AG04449 (cell line): Measurements from ENCODE around the gene MME.
"Not testable (repeated sequence)": the region's sequence is repeated elsewhere in the genome, so short reads cannot be mapped to it uniquely, and the experiment has no call there.

Source experiments
- CTCF ChIA-PET: fragments of 350-600 bp; formaldehyde crosslinking; extraction: SDS; loops from one replicate; lab custom pipeline; 2021; ENCODE audit warnings: antibody characterized with exemption; lab: Yijun Ruan, JAX
- POLR2A ChIA-PET: fragments of 400-600, 350-600 bp; formaldehyde crosslinking; extraction: SDS; loops from one replicate; lab custom pipeline; 2020; ENCODE audit warnings: antibody characterized with exemption, inconsistent platforms; lab: Yijun Ruan, JAX
- DNase-seq: peaks from one replicate; pipeline ENCODE4 v3.0.0-alpha.2; 2010; ENCODE audit warnings: low read depth, low spot score
- H3K4me3 ChIP-seq: 2 replicates; pipeline ENCODE4 v1.5.1; 2011; ENCODE audit warnings: low read depth, mild to moderate bottlenecking, control low read depth, low read length
- TF ChIP-seq, protein P1 (sequence below): IDR thresholded peaks from one replicate; pipeline ENCODE4 v1.5.1; 2011; ENCODE audit warnings: mild to moderate bottlenecking, moderate library complexity, low read length, control low read depth, inconsistent platforms; ENCODE audit not compliant: insufficient read depth; ENCODE audit errors: missing control alignments

Gene MME

DNA sequence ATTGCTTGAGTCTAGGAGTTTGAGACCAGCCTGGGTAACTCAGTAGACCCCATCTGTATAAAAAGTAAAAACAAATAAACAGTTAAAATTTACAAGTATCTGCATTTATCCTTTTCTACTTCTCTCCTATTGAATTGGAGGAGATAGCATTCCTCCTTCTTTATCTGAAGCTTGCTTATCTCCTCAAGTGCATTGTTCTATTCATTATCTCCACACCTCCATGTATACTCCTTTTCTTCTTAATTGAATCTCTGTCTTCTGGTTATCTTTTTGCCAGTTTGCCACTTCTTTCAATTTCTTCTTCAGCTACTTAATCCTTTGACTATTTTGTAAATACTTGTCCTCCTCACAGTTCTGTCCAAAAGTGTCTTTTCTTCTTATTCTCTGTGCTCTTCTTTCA lies 124.7 kb downstream of the MME start:
- ChIA-PET CTCF (no interaction called here), POLR2A (no interaction called here)
- TF ChIP-seq, protein P1, sequence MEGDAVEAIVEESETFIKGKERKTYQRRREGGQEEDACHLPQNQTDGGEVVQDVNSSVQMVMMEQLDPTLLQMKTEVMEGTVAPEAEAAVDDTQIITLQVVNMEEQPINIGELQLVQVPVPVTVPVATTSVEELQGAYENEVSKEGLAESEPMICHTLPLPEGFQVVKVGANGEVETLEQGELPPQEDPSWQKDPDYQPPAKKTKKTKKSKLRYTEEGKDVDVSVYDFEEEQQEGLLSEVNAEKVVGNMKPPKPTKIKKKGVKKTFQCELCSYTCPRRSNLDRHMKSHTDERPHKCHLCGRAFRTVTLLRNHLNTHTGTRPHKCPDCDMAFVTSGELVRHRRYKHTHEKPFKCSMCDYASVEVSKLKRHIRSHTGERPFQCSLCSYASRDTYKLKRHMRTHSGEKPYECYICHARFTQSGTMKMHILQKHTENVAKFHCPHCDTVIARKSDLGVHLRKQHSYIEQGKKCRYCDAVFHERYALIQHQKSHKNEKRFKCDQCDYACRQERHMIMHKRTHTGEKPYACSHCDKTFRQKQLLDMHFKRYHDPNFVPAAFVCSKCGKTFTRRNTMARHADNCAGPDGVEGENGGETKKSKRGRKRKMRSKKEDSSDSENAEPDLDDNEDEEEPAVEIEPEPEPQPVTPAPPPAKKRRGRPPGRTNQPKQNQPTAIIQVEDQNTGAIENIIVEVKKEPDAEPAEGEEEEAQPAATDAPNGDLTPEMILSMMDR = no peak
- no peak for DNase-seq
- no peak overlapping the region for H3K4me3 ChIP-seq

DNA sequence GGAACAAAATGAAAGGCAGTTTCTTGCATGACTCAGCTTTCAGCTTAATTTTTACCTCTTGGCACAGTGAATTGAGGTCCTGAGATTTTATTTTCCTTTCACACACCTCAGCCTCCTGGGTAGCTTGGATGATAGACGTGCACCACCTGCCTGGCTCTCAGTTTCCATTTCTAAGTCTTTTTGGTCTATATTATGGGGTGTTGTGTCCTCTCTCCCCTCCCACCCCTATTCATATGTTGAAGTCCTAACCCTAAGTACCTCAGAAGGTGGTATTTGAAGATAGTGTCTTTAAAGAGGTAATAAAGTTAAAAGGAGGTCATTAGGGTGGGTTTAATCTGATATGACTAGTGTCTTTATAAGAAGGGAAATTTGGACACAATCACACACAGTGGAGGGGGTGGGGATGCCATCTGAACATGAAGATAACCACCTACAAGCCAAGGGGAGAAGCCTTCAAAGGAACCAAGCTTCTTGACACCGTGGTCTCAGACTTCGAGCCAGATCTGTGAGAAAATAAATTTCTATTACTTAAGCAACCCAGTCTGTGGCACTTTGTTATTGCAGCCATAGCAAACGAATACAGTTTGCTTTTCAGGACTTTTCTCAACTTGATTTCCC lies 128.2 kb downstream of the MME start:
- no peak for DNase-seq
- H3K4me3 ChIP-seq = no peak overlapping the region
- TF ChIP-seq, protein P1 = no peak
- ChIA-PET CTCF (no interaction called here), POLR2A (no interaction called here)

DNA sequence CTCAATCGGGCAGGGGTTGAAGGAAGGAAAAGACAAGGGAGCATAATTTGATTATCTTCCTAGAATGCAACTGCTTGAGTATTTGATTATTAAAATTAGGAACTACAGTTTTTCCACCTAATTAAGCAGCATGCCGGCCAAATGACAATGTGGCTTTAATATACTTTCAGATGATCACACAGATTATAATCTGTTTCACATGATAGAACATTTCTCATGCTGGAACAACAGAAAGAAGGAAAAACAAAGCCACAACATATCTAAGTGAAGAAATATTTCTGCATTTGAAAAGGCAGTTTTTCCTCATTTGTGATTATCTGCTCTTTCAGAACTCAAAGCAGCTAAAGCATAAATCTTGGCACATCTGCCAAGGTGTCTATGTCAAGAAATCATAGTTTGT lies 130.6 kb downstream of the MME start:
- POLR2A ChIA-PET = no interaction called here
- CTCF ChIA-PET = no interaction called here

DNA sequence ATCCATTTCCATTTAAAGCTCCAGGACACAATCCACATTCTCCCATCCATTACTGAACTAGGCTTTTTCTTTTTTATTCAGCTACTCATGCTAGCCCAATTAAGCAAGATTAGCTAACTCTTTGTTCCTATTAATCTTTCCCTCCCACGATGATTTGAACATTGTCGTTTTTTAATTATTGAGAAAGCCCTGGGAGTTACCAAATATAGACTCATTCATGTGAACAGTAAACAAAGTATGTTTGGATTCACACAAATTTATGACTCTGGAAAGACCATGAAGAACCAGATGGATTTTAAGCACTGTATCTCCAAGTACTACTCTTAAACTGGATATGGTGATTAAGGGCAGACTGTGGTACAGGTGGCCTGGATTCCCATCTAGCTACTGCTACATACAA lies 131.1 kb downstream of the MME start:
- H3K4me3 ChIP-seq = no peak overlapping the region
- TF ChIP-seq, protein P1 = no peak
- no peak for DNase-seq
- POLR2A ChIA-PET = no interaction called here
- CTCF ChIA-PET = no interaction called here

More for the DNA sequence above, 130.6 kb downstream of the MME start:
- TF ChIP-seq, protein P1 = no peak
- DNase-seq = no peak
- no peak overlapping the region for H3K4me3 ChIP-seq

DNA sequence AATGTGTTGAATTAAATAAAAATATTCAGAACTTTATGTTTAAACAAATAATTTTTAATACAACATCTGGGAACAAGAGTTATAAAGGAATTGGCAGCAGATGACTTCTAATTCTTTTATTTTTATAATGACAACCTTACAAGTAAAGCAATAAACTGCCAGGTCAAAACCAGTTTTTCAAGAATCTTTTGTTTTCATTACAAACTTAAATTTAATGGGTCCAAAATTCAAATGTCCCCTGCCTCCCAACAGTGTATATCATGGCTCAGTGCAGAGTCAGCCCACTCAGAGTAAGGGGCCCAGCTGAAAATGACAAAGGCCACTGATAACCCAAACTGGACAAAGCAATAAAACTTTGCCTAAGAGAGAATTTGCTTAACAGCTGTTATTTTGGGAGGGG lies 131.8 kb downstream of the MME start:
- ChIA-PET CTCF (no interaction called here), POLR2A (no interaction called here)
- DNase-seq = no peak
- no peak overlapping the region for H3K4me3 ChIP-seq
- TF ChIP-seq, protein P1 = no peak

DNA sequence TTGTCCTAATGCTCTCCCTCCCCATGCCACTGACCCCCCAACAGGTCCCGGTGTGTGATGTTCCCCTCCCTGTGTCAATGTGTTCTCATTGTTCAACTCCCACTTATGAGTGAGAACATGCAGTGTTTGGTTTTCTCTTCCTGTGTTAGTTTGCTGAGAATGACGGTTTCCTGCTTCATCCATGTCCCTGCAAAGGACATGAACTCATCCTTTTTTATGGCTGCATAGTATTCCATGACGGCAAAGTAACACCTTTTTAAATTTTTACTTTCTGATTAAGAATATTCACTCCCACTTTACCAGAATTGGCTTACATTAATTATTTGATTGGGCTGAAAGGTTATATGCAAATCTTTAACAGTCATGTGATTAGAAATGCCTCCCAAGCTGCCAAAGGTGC lies 135.9 kb downstream of the MME start:
- CTCF ChIA-PET, H3K4me3 ChIP-seq, POLR2A ChIA-PET, DNase-seq: not testable (repeated sequence)

DNA sequence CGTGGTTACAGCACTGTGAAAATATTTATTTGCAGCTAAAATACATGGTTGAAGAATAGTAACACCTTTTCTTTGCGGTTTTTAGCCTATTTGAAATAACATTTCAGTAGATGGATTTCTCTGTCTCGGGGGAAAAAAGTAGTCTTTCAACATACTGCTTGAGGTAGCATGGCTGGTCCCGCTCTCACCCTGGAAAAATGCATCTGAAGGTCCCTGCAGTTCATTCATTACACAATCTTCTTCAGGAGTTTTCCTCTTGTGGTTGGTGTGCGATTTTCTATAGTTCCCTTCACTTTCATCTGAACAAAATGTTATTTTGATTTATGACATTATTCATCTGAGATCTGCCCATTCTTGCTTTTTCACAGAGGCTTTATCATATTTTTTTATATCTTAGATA lies 137.5 kb downstream of the MME start:
- DNase-seq = no peak
- TF ChIP-seq, protein P1 = no peak
- CTCF ChIA-PET = no interaction called here
- POLR2A ChIA-PET = no interaction called here
- no peak overlapping the region for H3K4me3 ChIP-seq
